ENCODE measurements around the gene ATG9B. TPM values are rescaled to one million over a fixed set of nuclear protein-coding genes. Genes with fewer than 3 reads are reported as not detected.

Gene ATG9B
- total and polyA plus RNA-seq, 3 experiments from 2014 or later, result 3.8 to 15.4 (median 4.2) TPM

DNA sequence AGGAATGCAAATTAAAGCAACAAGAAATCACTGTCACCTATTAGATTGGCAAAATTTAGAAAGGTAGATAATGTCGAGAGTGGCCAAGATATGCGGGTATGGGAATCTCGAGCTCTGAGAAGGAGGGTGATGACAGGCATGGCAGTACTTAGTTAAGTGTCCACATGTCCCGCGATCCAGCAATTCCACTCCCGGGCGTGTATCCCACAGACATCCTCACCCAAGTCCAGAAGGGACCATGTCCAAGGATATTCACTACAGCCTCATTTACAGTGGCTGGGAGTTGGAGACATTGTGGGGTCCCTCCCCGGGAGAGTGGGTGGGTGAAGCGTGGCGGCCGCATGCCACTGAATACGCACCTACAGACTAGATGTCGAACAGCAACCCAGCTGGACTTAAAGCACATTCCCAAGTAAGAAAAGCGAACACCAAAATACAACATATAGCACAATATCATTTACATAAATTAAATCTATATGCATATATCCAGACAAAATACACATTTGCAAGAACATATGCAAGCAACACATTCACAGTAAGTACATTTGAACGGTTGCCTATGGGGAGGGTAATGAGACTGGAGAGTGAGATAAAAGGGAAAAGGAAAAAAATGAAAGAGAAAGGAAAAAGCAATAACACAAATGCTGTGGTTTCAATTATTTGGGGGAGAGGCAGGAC lies 56.1 kb downstream of the ATG9B start:
- peaks cover 4 to 6% (median 6%) of the 10 kb centered on the region in 3 donors for H3K4me1 Mint-ChIP-seq
- no peak overlapping the region for H3K27ac ChIP-seq (ENCODE audit: low read depth, low read length)
- peaks cover 10% of the 10 kb centered on the region for H3K4me1 ChIP-seq (ENCODE audit: insufficient read depth, low read length)
- DNase-seq, result no peak
- ChIA-PET POLR2A (no interaction called here), CTCF (interaction anchor here (1.3 to 2.6 kb wide), 5 partner anchors 8 to 143 kb away, joined by 3 to 7 read pairs (median 4); no protein-coding TSS in a partner anchor)
- H3K4me3 Mint-ChIP-seq, result no peak overlapping the region
- no peaks in the 10 kb centered on the region for H3K36me3 ChIP-seq (ENCODE audit: insufficient read depth, low read length)
- H3K36me3 Mint-ChIP-seq, result peaks cover 0 to 1% (median 0%) of the 10 kb centered on the region in 3 donors
- H3K27me3 Mint-ChIP-seq, result peaks cover 2 to 4% of the 10 kb centered on the region in 2 donors
- no peaks in the 10 kb centered on the region for H3K9me3 ChIP-seq (ENCODE audit: low read length)
- no peaks in the 10 kb centered on the region for H3K27me3 ChIP-seq (ENCODE audit: insufficient read depth, low read length, poor library complexity, severe bottlenecking)
- H3K27ac Mint-ChIP-seq, result peak overlapping the region in 1 of 8 donors; percentile 59
- no peaks in the 10 kb centered on the region for H3K9me3 Mint-ChIP-seq
- no peak overlapping the region for H3K4me3 ChIP-seq (ENCODE audit: low read length)

GRCh38 chr7:150967349-150967748 lies 56.9 kb downstream of the ATG9B start:
- no peaks in the 10 kb centered on the region for H3K9me3 ChIP-seq (ENCODE audit: low read length)
- ChIA-PET POLR2A (no interaction called here), CTCF (interaction anchor here (1.3 to 1.5 kb wide), 2 partner anchors 27 to 144 kb away, joined by 3 to 4 read pairs; no protein-coding TSS in a partner anchor)
- Mint-ChIP-seq H3K4me1 (peaks cover 0 to 3% (median 2%) of the 10 kb centered on the region in 3 donors), H3K4me3 (no peak overlapping the region), H3K36me3 (peaks cover 0 to 1% (median 0%) of the 10 kb centered on the region in 3 donors), H3K27ac (no peak overlapping the region), H3K27me3 (peaks cover 5 to 12% of the 10 kb centered on the region in 2 donors), H3K9me3 (no peaks in the 10 kb centered on the region)
- H3K4me1 ChIP-seq (ENCODE audit: insufficient read depth, low read length), result peaks cover 9% of the 10 kb centered on the region
- no peaks in the 10 kb centered on the region for H3K27me3 ChIP-seq (ENCODE audit: insufficient read depth, low read length, poor library complexity, severe bottlenecking)
- H3K27ac ChIP-seq (ENCODE audit: low read depth, low read length), result no peak overlapping the region
- no peaks in the 10 kb centered on the region for H3K36me3 ChIP-seq (ENCODE audit: insufficient read depth, low read length)
- no peak for DNase-seq
- H3K4me3 ChIP-seq (ENCODE audit: low read length), result no peak overlapping the region

DNA sequence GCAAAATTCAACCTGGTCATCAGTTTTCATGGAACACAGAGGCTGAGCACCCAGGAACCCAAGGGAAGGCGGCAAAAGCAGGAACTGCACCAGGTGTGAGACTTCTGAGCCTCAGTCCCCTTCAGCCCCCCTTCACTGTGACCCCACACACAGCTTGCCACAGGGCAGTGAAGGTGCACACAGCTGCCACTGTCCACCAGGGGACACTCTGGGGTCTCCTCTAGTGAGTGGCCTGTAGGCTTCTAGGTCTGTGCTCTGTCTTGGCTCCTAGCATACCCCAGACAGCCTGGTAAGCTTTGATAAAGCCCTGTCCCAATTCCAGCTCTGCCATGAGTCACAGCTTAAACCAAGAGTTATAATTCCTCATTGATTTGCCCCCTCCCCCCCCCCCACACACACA lies 58.3 kb downstream of the ATG9B start:
- POLR2A ChIA-PET, result no interaction called here
- Histone ChIP-seq H3K9me3 (ENCODE audit: low read length) (no peaks in the 10 kb centered on the region), H3K27me3 (ENCODE audit: insufficient read depth, low read length, poor library complexity, severe bottlenecking) (no peaks in the 10 kb centered on the region), H3K4me1 (ENCODE audit: insufficient read depth, low read length) (peaks cover 9% of the 10 kb centered on the region), H3K36me3 (ENCODE audit: insufficient read depth, low read length) (no peaks in the 10 kb centered on the region), H3K27ac (ENCODE audit: low read depth, low read length) (no peak overlapping the region), H3K4me3 (ENCODE audit: low read length) (no peak overlapping the region)
- H3K27me3 Mint-ChIP-seq, result peaks cover 8 to 13% of the 10 kb centered on the region in 2 donors
- H3K27ac Mint-ChIP-seq, result no peak overlapping the region
- H3K4me1 Mint-ChIP-seq, result peaks cover 0 to 3% (median 0%) of the 10 kb centered on the region in 3 donors
- H3K36me3 Mint-ChIP-seq, result peaks cover 0 to 1% (median 0%) of the 10 kb centered on the region in 3 donors
- no peak for DNase-seq
- H3K4me3 Mint-ChIP-seq, result no peak overlapping the region
- H3K9me3 Mint-ChIP-seq, result no peaks in the 10 kb centered on the region
- CTCF ChIA-PET, result interaction anchor here (1.3 kb wide), 1 partner anchor 18 kb away, joined by 6 read pairs; no protein-coding TSS in a partner anchor

DNA sequence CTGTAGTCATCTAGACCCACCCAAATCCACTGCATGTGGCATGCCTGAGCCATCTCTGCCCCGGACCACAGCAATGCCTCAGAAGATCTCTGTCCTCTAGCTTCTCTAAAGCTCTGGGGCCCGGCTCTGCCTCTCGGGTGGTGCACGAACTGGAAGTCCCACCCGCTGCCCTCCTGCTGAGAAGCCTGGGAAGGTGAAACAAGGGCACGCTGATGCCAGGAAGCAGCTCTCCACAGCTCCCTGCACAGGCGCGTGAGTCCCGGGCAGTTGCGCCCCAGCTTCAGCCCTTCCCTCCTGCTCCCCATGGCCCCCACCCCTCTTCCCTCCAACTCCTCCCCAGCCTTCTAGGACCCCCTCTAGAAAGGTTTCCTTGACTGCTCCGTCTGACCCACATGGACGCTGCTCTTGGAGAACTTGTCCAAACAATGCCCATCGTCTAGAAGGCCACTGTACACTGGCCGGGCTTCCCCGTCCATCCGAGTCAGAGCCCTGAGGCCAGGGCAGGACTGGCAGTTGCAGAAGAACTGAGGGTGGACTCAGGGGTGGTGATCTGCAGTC lies 58.9 kb downstream of the ATG9B start:
- Mint-ChIP-seq H3K36me3 (peaks cover 0 to 1% (median 0%) of the 10 kb centered on the region in 3 donors), H3K27me3 (peaks cover 9 to 13% of the 10 kb centered on the region in 2 donors), H3K4me1 (peaks cover 0 to 3% (median 0%) of the 10 kb centered on the region in 3 donors), H3K4me3 (no peak overlapping the region), H3K9me3 (no peaks in the 10 kb centered on the region), H3K27ac (no peak overlapping the region)
- Histone ChIP-seq H3K27ac (ENCODE audit: low read depth, low read length) (no peak overlapping the region), H3K27me3 (ENCODE audit: insufficient read depth, low read length, poor library complexity, severe bottlenecking) (no peaks in the 10 kb centered on the region), H3K4me3 (ENCODE audit: low read length) (no peak overlapping the region), H3K9me3 (ENCODE audit: low read length) (no peaks in the 10 kb centered on the region), H3K36me3 (ENCODE audit: insufficient read depth, low read length) (no peaks in the 10 kb centered on the region), H3K4me1 (ENCODE audit: insufficient read depth, low read length) (peaks cover 9% of the 10 kb centered on the region)
- POLR2A ChIA-PET, result no interaction called here
- no peak for DNase-seq
- CTCF ChIA-PET, result interaction anchor here (0.7 to 5.7 kb wide), 4 partner anchors 19 to 53 kb away, joined by 4 to 40 read pairs (median 5); no protein-coding TSS in a partner anchor

Other genes starting within 250 kb of the ATG9B start
- gene TMEM176B, start 224.1 kb downstream of the ATG9B start, total RNA-seq, result under 1 TPM; 0.20 to 0.27 TPM
- gene TMEM176B, start 224.1 kb downstream of the ATG9B start, polyA plus RNA-seq, result not detected
- gene TMEM176A, start 223.7 kb downstream of the ATG9B start, total RNA-seq, result under 1 TPM in 1 of 2 experiments, not detected in 1; 0.26 TPM
- gene TMEM176A, start 223.7 kb downstream of the ATG9B start, polyA plus RNA-seq, result not detected
- not detected for gene AOC1, start 172.0 kb downstream of the ATG9B start, total RNA-seq
- gene AOC1, start 172.0 kb downstream of the ATG9B start, polyA plus RNA-seq, result not detected
- gene KCNH2, start 46.2 kb downstream of the ATG9B start, total RNA-seq, result under 1 TPM; 0.11 to 0.24 TPM
- 0.63 TPM for gene KCNH2, start 46.2 kb downstream of the ATG9B start, polyA plus RNA-seq
- gene NOS3, start 33.5 kb downstream of the ATG9B start, total RNA-seq, result 10 to 100 TPM in 1 of 2 experiments, 1 to 10 TPM in 1; 9.9 to 10.6 TPM
- 5.2 TPM for gene NOS3, start 33.5 kb downstream of the ATG9B start, polyA plus RNA-seq
- 10 to 100 TPM; 49.2 to 52.3 TPM for gene ABCB8, start 4.0 kb upstream of the ATG9B start, total RNA-seq
- gene ABCB8, start 4.0 kb upstream of the ATG9B start, polyA plus RNA-seq, result 18.4 TPM
- 1 to 10 TPM; 2.6 to 3.6 TPM for gene ASIC3, start 24.0 kb upstream of the ATG9B start, total RNA-seq
- gene ASIC3, start 24.0 kb upstream of the ATG9B start, polyA plus RNA-seq, result not detected
- 10 to 100 TPM; 20.5 to 23.2 TPM for gene CDK5, start 33.4 kb upstream of the ATG9B start, total RNA-seq
- gene CDK5, start 33.4 kb upstream of the ATG9B start, polyA plus RNA-seq, result 14.3 TPM
- 100 to 1,000 TPM; 119 to 121 TPM for gene SLC4A2, start 35.1 kb upstream of the ATG9B start, total RNA-seq
- 25.5 TPM for gene SLC4A2, start 35.1 kb upstream of the ATG9B start, polyA plus RNA-seq
- 10 to 100 TPM; 83.1 to 88.8 TPM for gene FASTK, start 56.3 kb upstream of the ATG9B start, total RNA-seq
- 52.0 TPM for gene FASTK, start 56.3 kb upstream of the ATG9B start, polyA plus RNA-seq
- gene TMUB1, start 59.0 kb upstream of the ATG9B start, total RNA-seq, result 10 to 100 TPM; 81.7 to 83.5 TPM
- gene TMUB1, start 59.0 kb upstream of the ATG9B start, polyA plus RNA-seq, result 69.7 TPM
- gene AGAP3, start 62.0 kb upstream of the ATG9B start, total RNA-seq, result 10 to 100 TPM; 39.9 to 40.7 TPM
- 8.0 TPM for gene AGAP3, start 62.0 kb upstream of the ATG9B start, polyA plus RNA-seq
- not detected for gene GBX1, start 143.2 kb upstream of the ATG9B start, total RNA-seq
- gene GBX1, start 143.2 kb upstream of the ATG9B start, polyA plus RNA-seq, result not detected
- not detected for gene ASB10, start 162.8 kb upstream of the ATG9B start, total RNA-seq
- gene ASB10, start 162.8 kb upstream of the ATG9B start, polyA plus RNA-seq, result not detected
- gene H2BK1, start 186.0 kb upstream of the ATG9B start, total RNA-seq, result under 1 TPM in 1 of 2 experiments, not detected in 1; 0.57 TPM
- not detected for gene H2BK1, start 186.0 kb upstream of the ATG9B start, polyA plus RNA-seq
- 10 to 100 TPM; 86.5 to 95.1 TPM for gene ABCF2, start 202.7 kb upstream of the ATG9B start, total RNA-seq
- 36.7 TPM for gene ABCF2, start 202.7 kb upstream of the ATG9B start, polyA plus RNA-seq
- gene CHPF2, start 208.0 kb upstream of the ATG9B start, total RNA-seq, result 10 to 100 TPM; 36.6 to 37.0 TPM
- gene CHPF2, start 208.0 kb upstream of the ATG9B start, polyA plus RNA-seq, result 31.3 TPM
- 1 to 10 TPM; 1.8 to 2.1 TPM for gene SMARCD3, start 224.2 kb upstream of the ATG9B start, total RNA-seq
- 5.7 TPM for gene SMARCD3, start 224.2 kb upstream of the ATG9B start, polyA plus RNA-seq